Endothelial cell of umbilical vein (primary cell): Measurements from ENCODE around the gene OR13J1.

Experiments
- CTCF ChIP-seq, 2 donors: IDR thresholded peaks; 1 replicate in 1 of 2; 2 replicates in 1 of 2; pipeline ENCODE4 v1.5.1; 2011; ENCODE audit warnings: low read length in 2 of 2, mild to moderate bottlenecking in 2 of 2, moderate library complexity in 2 of 2, control low read depth in 1 of 2, inconsistent platforms in 1 of 2, low read depth in 1 of 2; ENCODE audit not compliant: insufficient read depth in 1 of 2; ENCODE audit errors: extremely low read depth in 1 of 2
- POLR2A ChIP-seq: IDR thresholded peaks from 2 replicates; pipeline ENCODE4 v1.6.1; 2012; ENCODE audit warnings: low read depth, mild to moderate bottlenecking, control low read depth, low read length
- POLR2AphosphoS5 ChIP-seq: IDR thresholded peaks from 2 replicates; pipeline ENCODE4 v1.6.1; 2012; ENCODE audit warnings: low read depth, mild to moderate bottlenecking, control low read depth, low read length, moderate library complexity; ENCODE audit not compliant: insufficient read depth

DNA sequence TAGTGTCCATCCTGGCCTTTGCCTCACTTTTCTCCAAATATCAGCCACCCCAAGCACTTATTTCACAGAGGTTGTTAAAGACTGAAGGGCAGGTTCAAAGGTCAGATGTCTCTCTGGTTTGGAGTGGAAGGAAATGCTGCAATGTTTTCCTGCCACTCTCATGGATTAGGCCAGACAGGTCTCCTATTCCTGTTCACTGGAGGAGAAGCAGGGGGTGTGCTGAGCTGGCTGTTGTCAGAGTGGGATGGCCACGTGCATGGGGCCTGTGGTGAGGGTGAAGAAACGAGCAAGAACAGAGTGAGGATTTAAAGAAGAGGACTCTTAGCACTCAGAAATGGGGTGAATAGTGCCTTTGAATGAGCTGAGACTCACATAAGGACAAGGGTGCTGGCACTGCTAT, 34.4 kb downstream of the OR13J1 start:
- no peak for TF ChIP-seq POLR2AphosphoS5
- TF ChIP-seq CTCF (IDR thresholded peaks at IDR 0.05; ENCODE audit: extremely low read depth in 1 of 2, insufficient read depth in 1 of 2, low read depth in 1 of 2, low read length in 2 of 2) = no peak
- TF ChIP-seq POLR2A = no peak
